Nephron (organoid): ENCODE results near the gene LDLRAD2.

Source experiments
- H3K27ac Mint-ChIP-seq, 3 experiments: 2 replicates each; pipeline ENCODE4 v1.8.0; 2020; ENCODE audit warnings: mixed read lengths in 3 of 3, mild to moderate bottlenecking in 2 of 3, moderate library complexity in 1 of 3
- H3K27me3 Mint-ChIP-seq: 2 replicates; pipeline ENCODE4 v1.8.0; 2021; ENCODE audit warnings: low read depth, mild to moderate bottlenecking, moderate library complexity, mixed read lengths
- H3K36me3 Mint-ChIP-seq: 2 replicates; pipeline ENCODE4 v1.8.0; 2020; ENCODE audit warnings: low read depth, mixed read lengths
- H3K4me1 Mint-ChIP-seq: 2 replicates; pipeline ENCODE4 v1.8.0; 2020; ENCODE audit warnings: mixed read lengths
- H3K4me3 Mint-ChIP-seq, 3 experiments: 2 replicates each; pipeline ENCODE4 v1.8.0; 2020; ENCODE audit warnings: mild to moderate bottlenecking in 3 of 3, mixed read lengths in 3 of 3, moderate library complexity in 2 of 3
- H3K9me3 Mint-ChIP-seq: 2 replicates; pipeline ENCODE4 v1.8.0; 2020; ENCODE audit warnings: mixed read lengths
- TF ChIP-seq, protein P1 (sequence below), 3 experiments: fragments of 200-600 bp; sonication (generic); IDR thresholded peaks; one replicate each; pipeline ENCODE4 v1.5.0; 2021; ENCODE audit warnings: antibody characterized with exemption in 3 of 3; ENCODE audit not compliant: unreplicated experiment in 3 of 3

Gene LDLRAD2

DNA sequence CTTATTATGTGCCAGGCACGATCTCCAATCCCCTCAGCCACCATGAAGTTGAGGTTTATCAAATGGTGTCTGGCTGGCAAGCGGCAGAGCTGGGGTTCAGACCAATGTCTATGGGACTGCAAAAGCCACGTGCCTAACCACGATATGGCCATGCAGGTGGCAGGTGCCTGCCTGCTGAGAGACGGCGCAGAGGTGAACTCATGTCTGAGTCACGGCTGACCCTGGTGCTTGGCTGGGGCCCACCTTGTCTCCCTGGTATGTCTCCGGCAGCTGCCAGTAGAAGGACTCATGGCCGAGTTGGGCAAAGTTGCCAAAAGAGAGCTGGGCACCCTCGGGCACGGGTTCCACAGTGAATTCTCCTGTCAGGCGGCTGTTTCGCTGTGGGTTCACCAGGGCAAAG, 59.9 kb downstream of the LDLRAD2 start:
- Mint-ChIP-seq H3K27ac (no peak overlapping the region), H3K4me1 (peaks cover 5% of the 10 kb centered on the region), H3K9me3 (no peaks in the 10 kb centered on the region), H3K27me3 (no peaks in the 10 kb centered on the region), H3K4me3 (no peak overlapping the region), H3K36me3 (peaks cover 13% of the 10 kb centered on the region)
- TF ChIP-seq, protein P1, sequence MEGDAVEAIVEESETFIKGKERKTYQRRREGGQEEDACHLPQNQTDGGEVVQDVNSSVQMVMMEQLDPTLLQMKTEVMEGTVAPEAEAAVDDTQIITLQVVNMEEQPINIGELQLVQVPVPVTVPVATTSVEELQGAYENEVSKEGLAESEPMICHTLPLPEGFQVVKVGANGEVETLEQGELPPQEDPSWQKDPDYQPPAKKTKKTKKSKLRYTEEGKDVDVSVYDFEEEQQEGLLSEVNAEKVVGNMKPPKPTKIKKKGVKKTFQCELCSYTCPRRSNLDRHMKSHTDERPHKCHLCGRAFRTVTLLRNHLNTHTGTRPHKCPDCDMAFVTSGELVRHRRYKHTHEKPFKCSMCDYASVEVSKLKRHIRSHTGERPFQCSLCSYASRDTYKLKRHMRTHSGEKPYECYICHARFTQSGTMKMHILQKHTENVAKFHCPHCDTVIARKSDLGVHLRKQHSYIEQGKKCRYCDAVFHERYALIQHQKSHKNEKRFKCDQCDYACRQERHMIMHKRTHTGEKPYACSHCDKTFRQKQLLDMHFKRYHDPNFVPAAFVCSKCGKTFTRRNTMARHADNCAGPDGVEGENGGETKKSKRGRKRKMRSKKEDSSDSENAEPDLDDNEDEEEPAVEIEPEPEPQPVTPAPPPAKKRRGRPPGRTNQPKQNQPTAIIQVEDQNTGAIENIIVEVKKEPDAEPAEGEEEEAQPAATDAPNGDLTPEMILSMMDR (IDR thresholded peaks at IDR 0.05; ENCODE audit: unreplicated experiment in 3 of 3), result no peak

DNA sequence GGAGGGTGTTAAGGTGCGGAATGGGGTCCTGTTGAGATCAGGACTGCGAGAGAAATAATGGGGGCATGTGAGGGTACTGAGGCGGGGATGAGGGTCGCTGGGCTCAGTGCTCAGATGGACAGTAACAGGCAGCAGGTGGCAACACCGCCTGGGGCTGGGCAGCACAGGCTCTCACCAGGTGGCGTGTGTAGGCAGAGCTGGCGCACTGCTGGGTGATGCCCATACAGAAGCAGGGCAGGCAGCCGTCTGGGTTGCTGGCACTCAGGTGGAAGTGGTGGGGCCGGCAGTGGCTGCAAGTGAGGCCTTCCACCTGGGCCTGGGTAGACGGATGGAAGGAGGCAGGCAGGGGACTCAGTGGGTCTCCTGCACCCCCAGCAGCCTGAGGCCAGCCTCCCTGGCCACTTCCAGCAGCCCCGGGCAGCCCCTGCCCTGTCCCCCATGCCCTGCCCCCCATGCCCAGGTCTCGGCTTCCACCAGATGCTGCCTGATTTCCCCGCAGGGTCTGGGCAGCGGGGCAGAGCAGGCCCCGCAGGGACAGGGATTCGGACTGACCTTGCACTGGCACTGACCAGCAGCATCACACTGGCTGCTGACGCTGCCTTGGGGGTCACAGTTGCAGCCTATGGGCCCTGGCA, 60.5 kb downstream of the LDLRAD2 start:
- peaks cover 17% of the 10 kb centered on the region for H3K36me3 Mint-ChIP-seq
- H3K27me3 Mint-ChIP-seq, result no peaks in the 10 kb centered on the region
- TF ChIP-seq, protein P1 (IDR thresholded peaks at IDR 0.05; ENCODE audit: unreplicated experiment in 3 of 3), result no peak
- no peak overlapping the region for H3K27ac Mint-ChIP-seq
- H3K9me3 Mint-ChIP-seq, result no peaks in the 10 kb centered on the region
- H3K4me3 Mint-ChIP-seq, result no peak overlapping the region
- peaks cover 5% of the 10 kb centered on the region for H3K4me1 Mint-ChIP-seq

DNA sequence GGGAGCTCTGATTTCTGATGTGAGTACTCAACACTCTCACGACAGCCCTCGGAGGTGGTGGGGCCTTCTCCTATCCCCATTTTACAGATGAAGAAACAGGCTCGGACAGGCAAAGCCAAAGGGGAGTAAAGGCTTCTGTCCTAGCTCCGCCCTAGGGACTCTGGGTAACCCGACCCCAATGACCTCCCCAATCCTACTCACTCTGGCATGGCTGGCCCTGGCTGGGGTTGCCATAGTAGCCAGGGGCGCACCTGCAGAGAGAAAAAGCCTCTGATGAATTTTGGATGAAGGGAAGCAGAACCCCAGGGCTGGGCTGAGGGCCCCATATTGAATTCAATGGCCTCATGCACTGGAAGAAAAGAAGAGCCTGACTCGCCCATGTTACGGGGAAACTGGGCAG, 61.1 kb downstream of the LDLRAD2 start:
- Mint-ChIP-seq H3K4me3 (no peak overlapping the region), H3K27me3 (no peaks in the 10 kb centered on the region), H3K27ac (no peak overlapping the region), H3K4me1 (peaks cover 5% of the 10 kb centered on the region), H3K9me3 (no peaks in the 10 kb centered on the region), H3K36me3 (peaks cover 23% of the 10 kb centered on the region)
- TF ChIP-seq, protein P1 (IDR thresholded peaks at IDR 0.05; ENCODE audit: unreplicated experiment in 3 of 3), result no peak

DNA sequence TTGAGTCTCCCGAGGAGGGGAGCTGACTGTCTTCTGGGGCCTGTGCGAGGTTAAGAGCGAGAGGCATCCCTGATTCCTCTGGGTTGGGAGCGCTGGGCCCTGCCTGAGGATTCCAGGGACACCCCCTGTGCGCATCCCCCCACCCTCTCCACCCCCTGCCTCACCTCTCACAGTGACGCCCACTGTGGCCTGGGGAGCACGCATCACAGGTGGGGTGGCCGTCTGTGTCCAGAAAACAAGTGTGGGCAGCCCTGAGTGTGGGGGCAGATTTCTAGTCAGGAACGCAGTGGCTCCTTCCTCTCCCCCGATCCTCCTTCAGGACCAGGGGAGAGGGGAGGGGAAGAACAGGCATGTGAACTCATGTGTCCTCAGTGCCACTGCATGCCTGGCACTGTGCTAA, 61.7 kb downstream of the LDLRAD2 start:
- H3K9me3 Mint-ChIP-seq, result no peaks in the 10 kb centered on the region
- no peaks in the 10 kb centered on the region for H3K27me3 Mint-ChIP-seq
- H3K4me3 Mint-ChIP-seq, result no peak overlapping the region
- TF ChIP-seq, protein P1 (IDR thresholded peaks at IDR 0.05; ENCODE audit: unreplicated experiment in 3 of 3), result no peak
- peaks cover 26% of the 10 kb centered on the region for H3K36me3 Mint-ChIP-seq
- peaks cover 5% of the 10 kb centered on the region for H3K4me1 Mint-ChIP-seq
- no peak overlapping the region for H3K27ac Mint-ChIP-seq

DNA sequence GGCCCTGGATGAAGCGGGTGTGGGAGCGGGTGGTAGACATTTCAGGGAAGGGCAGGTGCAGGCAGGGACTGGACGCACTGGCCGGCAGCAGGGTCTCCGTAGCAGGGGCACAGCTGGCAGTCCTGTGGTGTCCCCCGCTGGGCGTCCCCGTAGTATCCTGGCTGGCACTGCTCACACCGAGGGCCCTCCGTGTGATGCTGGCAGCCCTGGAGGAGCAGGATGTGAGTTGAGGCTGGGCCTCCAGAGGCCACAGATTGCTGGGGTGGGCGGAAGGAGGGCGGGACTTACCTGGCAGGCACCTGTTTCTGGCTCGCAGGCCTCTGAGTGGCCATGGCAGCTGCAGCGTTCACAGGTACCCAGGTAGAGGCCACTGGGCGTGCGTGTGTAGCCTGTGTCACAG, 62.3 kb downstream of the LDLRAD2 start:
- Mint-ChIP-seq H3K4me1 (peaks cover 1% of the 10 kb centered on the region), H3K27ac (no peak overlapping the region), H3K36me3 (peaks cover 28% of the 10 kb centered on the region), H3K27me3 (no peaks in the 10 kb centered on the region), H3K4me3 (no peak overlapping the region), H3K9me3 (no peaks in the 10 kb centered on the region)
- TF ChIP-seq, protein P1 (IDR thresholded peaks at IDR 0.05; ENCODE audit: unreplicated experiment in 3 of 3), result no peak
